Mesenchymal stem cell (in vitro differentiated cells and primary cell): ENCODE results near the gene LAMP1.

Experiments used
- DNase-seq: peaks from one replicate; pipeline ENCODE4 v3.0.0-alpha.2; 2013
- H2AFZ ChIP-seq: one replicate; pipeline ENCODE4 v1.6.1; 2013; ENCODE audit warnings: low read depth, mild to moderate bottlenecking, control low read depth, inconsistent platforms, low read length, moderate library complexity
- H2AK5ac ChIP-seq: 2 replicates; pipeline ENCODE4 v1.6.1; 2013; ENCODE audit warnings: low read length, moderate library complexity, mild to moderate bottlenecking, inconsistent platforms; ENCODE audit not compliant: severe bottlenecking
- H2BK120ac ChIP-seq: one replicate; pipeline ENCODE4 v1.6.1; 2013; ENCODE audit warnings: low read depth, mild to moderate bottlenecking, inconsistent platforms, low read length, moderate library complexity
- H2BK12ac ChIP-seq, 2 experiments: one replicate each; pipeline ENCODE4 v1.6.1; 2013; ENCODE audit warnings: inconsistent platforms in 2 of 2, low read length in 2 of 2, mild to moderate bottlenecking in 2 of 2, moderate library complexity in 2 of 2, control low read depth in 1 of 2
- H2BK15ac ChIP-seq: one replicate; pipeline ENCODE4 v1.6.1; 2013; ENCODE audit warnings: mild to moderate bottlenecking, low read depth, inconsistent platforms; ENCODE audit not compliant: poor library complexity, severe bottlenecking
- H2BK5ac ChIP-seq: 2 replicates; pipeline ENCODE4 v1.6.1; 2013; ENCODE audit warnings: low read depth, mild to moderate bottlenecking, low read length, control low read depth, inconsistent platforms; ENCODE audit not compliant: poor library complexity, severe bottlenecking
- H3K14ac ChIP-seq, 2 experiments: one replicate each; pipeline ENCODE4 v1.6.1; 2013; ENCODE audit warnings: inconsistent platforms in 2 of 2, low read length in 2 of 2, control low read depth in 1 of 2, mild to moderate bottlenecking in 1 of 2, moderate library complexity in 1 of 2
- H3K18ac ChIP-seq, 2 experiments: one replicate each; pipeline ENCODE4 v1.6.1; 2013; ENCODE audit warnings: inconsistent platforms in 2 of 2, low read length in 2 of 2, control low read depth in 1 of 2, low read depth in 1 of 2, mild to moderate bottlenecking in 1 of 2
- H3K23ac ChIP-seq, 2 experiments: one replicate each; pipeline ENCODE4 v1.6.1; 2013; ENCODE audit warnings: inconsistent platforms in 2 of 2, low read length in 2 of 2, mild to moderate bottlenecking in 2 of 2, moderate library complexity in 2 of 2, control low read depth in 1 of 2
- H3K27ac ChIP-seq: 2 replicates; pipeline ENCODE4 v1.5.1; 2013; ENCODE audit warnings: mild to moderate bottlenecking, moderate library complexity, low read length, control low read depth, inconsistent platforms; ENCODE audit not compliant: poor library complexity, severe bottlenecking
- H3K27me3 ChIP-seq, 2 experiments: 2 replicates each; pipeline versions ENCODE4 v1.6.1 to v1.7.0; 2013; ENCODE audit warnings: low read length in 2 of 2, mild to moderate bottlenecking in 2 of 2, moderate library complexity in 2 of 2, control low read depth in 1 of 2, inconsistent platforms in 1 of 2; ENCODE audit not compliant: control insufficient read depth in 1 of 2, insufficient read depth in 1 of 2
- H3K36me3 ChIP-seq, 2 experiments: 2 replicates each; pipeline versions ENCODE4 v1.6.1 to v1.7.0; 2013; ENCODE audit warnings: low read length in 2 of 2, control low read depth in 1 of 2, inconsistent platforms in 1 of 2, low read depth in 1 of 2, mild to moderate bottlenecking in 1 of 2; ENCODE audit not compliant: insufficient read depth in 2 of 2, control insufficient read depth in 1 of 2
- H3K4ac ChIP-seq, 2 experiments: one replicate each; pipeline ENCODE4 v1.6.1; 2013; ENCODE audit warnings: inconsistent platforms in 2 of 2, low read length in 2 of 2, mild to moderate bottlenecking in 2 of 2, moderate library complexity in 2 of 2, control low read depth in 1 of 2, low read depth in 1 of 2
- H3K4me1 ChIP-seq: 2 replicates; pipeline ENCODE4 v1.6.1; 2013; ENCODE audit warnings: low read depth, low read length, control low read depth; ENCODE audit not compliant: control insufficient read depth, insufficient read depth
- H3K4me2 ChIP-seq: 2 replicates; pipeline ENCODE4 v1.6.1; 2013; ENCODE audit warnings: low read length, mild to moderate bottlenecking, inconsistent platforms; ENCODE audit not compliant: poor library complexity, severe bottlenecking
- H3K4me3 ChIP-seq, 2 experiments: 2 replicates each; pipeline versions ENCODE4 v1.5.1 to v1.7.0; 2013; ENCODE audit warnings: low read length in 2 of 2, mild to moderate bottlenecking in 2 of 2, control low read depth in 1 of 2, low read depth in 1 of 2; ENCODE audit not compliant: insufficient read depth in 1 of 2
- H3K79me1 ChIP-seq: replicated peaks from 2 replicates; pipeline ENCODE4 v1.6.1; 2013; ENCODE audit warnings: mild to moderate bottlenecking, control low read depth, low read length, inconsistent platforms; ENCODE audit not compliant: poor library complexity, severe bottlenecking
- H3K9ac ChIP-seq: 2 replicates; pipeline ENCODE4 v1.7.0; 2013; ENCODE audit warnings: mild to moderate bottlenecking, low read length, moderate library complexity
- H3K9me3 ChIP-seq: 2 replicates; pipeline ENCODE4 v1.7.0; 2013; ENCODE audit warnings: mild to moderate bottlenecking, low read length; ENCODE audit not compliant: control insufficient read depth
- H4K8ac ChIP-seq: one replicate; pipeline ENCODE4 v1.6.1; 2013; ENCODE audit warnings: inconsistent platforms, mild to moderate bottlenecking, low read length, moderate library complexity
- H4K91ac ChIP-seq: one replicate; pipeline ENCODE4 v1.6.1; 2013; ENCODE audit warnings: mild to moderate bottlenecking, low read length, inconsistent platforms
- WGBS: methylation state at CpG from one replicate; pipeline ENCODE4 v1.1.7; 2013; ENCODE audit warnings: mixed read lengths; 5-methylcytosine and 5-hydroxymethylcytosine counted together

The LAMP1 gene

DNA sequence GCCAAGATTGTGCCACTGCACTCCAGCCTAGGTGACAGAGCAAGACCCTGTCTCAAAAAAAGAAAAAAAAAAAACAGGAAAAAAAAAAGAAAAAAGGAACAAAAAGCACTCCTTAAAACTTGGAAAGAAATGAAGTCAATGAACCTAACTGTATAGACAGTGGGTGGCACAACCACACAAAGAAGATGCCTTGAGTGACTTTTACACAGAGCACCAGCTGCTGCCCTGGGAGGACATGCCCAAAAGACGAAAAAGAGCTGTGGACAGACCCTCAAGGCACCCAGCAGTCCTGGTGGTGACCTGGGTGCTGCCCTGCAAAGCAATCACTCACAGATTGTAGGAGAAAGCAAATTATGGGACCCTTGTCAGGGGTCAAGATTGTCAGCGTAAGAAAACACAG, 5.9 kb upstream of the LAMP1 start:
- Histone ChIP-seq H3K14ac (no peak overlapping the region), H4K8ac (no peak overlapping the region), H3K4ac (no peak overlapping the region), H3K4me1 (peaks cover 1% of the 10 kb centered on the region), H3K9me3 (no peaks in the 10 kb centered on the region), H3K27ac (no peak overlapping the region), H3K23ac (no peak overlapping the region), H3K18ac (no peak overlapping the region), H3K4me2 (no peak overlapping the region), H2BK120ac (no peak overlapping the region), H3K9ac (no peak overlapping the region), H2BK12ac (no peak overlapping the region), H2AK5ac (no peak overlapping the region), H3K4me3 (no peak overlapping the region), H3K79me1 (no peaks in the 10 kb centered on the region), H3K36me3 (no peaks in the 10 kb centered on the region), H3K27me3 (peaks cover 33 to 35% of the 10 kb centered on the region in 2 experiments), H2AFZ (no peak overlapping the region), H2BK15ac (no peak overlapping the region), H4K91ac (no peak overlapping the region), H2BK5ac (no peak overlapping the region)
- no peak for DNase-seq
- WGBS, result 67% methylated on average over 2 of the region's 2 CpGs

DNA sequence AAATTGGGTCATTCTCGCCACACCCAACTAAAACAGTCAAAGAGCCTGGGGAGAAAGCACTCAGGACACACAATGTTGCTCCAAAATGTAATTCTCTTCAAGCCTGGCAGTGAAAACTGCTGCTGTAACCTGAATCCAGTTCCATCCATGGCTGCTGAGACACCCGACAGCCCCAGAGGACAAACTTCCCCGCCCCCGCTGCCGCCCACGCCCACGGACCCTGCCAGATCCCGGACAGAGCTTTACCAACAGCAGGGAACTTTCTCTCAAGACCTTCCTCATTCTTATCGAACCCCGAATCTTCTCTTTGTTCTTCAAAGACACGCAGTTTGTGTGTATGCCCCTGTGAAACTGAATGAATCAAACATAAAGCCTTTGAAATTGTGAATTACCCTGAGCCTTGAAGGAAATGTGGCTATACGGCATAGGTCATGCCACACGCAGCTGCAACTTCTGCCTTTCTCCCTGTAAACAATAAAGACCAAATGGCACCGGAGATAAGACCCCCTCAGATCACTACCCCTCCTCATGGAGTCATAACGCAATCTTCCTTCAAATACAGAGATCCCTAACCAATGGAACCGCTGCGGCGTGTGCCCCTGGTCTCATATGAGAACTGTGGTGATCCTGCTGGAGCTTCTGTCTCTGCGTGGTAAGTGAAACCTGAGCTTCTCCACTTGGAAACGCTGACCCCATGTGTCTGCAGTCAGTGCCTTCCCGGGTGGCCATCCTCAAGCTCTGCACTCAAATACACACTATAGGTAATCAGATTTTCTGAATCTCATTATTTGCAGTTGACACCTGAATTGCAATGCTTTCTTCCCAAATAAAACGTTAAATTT, 4.8 kb upstream of the LAMP1 start:
- Histone ChIP-seq H2AFZ (no peak overlapping the region), H3K18ac (no peak overlapping the region), H3K14ac (no peak overlapping the region), H3K9ac (peak overlapping the region; percentile 83), H3K4me2 (peak overlapping the region; percentile 51), H3K27ac (no peak overlapping the region), H4K91ac (no peak overlapping the region), H2BK15ac (no peak overlapping the region), H3K4me1 (peaks cover 7% of the 10 kb centered on the region), H3K27me3 (peaks cover 30 to 35% of the 10 kb centered on the region in 2 experiments), H3K4me3 (peak overlapping the region in 1 of 2 experiments; percentile 75), H3K23ac (no peak overlapping the region), H3K79me1 (no peaks in the 10 kb centered on the region), H2BK120ac (no peak overlapping the region), H3K36me3 (no peaks in the 10 kb centered on the region), H4K8ac (peak overlapping the region; percentile 45), H2BK5ac (no peak overlapping the region), H3K9me3 (no peaks in the 10 kb centered on the region), H2AK5ac (no peak overlapping the region), H2BK12ac (no peak overlapping the region), H3K4ac (no peak overlapping the region)
- peak; percentile 63 for DNase-seq
- whole genome bisulfite sequencing, result 9% methylated on average over 22 of the region's 22 CpGs

DNA sequence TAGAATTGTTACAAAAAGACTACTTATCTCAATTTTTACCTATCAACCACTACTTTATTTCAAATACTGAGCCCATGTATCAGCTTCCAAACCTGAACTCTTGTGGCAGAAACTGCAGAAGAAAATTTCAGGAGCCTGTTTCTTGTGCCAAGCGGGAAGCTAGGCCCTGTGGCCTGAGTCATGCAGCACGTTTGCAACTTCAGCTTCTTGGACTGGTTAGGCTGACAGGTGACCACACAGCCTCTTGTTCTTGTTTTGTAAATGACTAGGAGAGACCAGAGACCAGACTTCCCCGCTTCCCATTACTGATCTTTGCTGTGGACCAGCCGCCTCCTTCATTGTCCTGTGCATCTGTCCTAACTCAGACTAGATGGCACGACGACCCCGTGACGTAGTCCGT, 3.4 kb upstream of the LAMP1 start:
- Histone ChIP-seq H4K91ac (no peak overlapping the region), H2BK15ac (no peak overlapping the region), H3K27ac (no peak overlapping the region), H3K36me3 (no peaks in the 10 kb centered on the region), H3K23ac (no peak overlapping the region), H4K8ac (no peak overlapping the region), H2AFZ (no peak overlapping the region), H3K4ac (no peak overlapping the region), H3K9ac (no peak overlapping the region), H2AK5ac (no peak overlapping the region), H3K79me1 (no peaks in the 10 kb centered on the region), H2BK5ac (no peak overlapping the region), H3K4me1 (peaks cover 7% of the 10 kb centered on the region), H2BK120ac (no peak overlapping the region), H3K14ac (no peak overlapping the region), H3K18ac (no peak overlapping the region), H3K4me2 (no peak overlapping the region), H2BK12ac (no peak overlapping the region), H3K27me3 (peaks cover 20 to 30% of the 10 kb centered on the region in 2 experiments), H3K4me3 (no peak overlapping the region), H3K9me3 (no peaks in the 10 kb centered on the region)
- no peak for DNase-seq
- WGBS, result 92% methylated on average over 9 of the region's 9 CpGs

DNA sequence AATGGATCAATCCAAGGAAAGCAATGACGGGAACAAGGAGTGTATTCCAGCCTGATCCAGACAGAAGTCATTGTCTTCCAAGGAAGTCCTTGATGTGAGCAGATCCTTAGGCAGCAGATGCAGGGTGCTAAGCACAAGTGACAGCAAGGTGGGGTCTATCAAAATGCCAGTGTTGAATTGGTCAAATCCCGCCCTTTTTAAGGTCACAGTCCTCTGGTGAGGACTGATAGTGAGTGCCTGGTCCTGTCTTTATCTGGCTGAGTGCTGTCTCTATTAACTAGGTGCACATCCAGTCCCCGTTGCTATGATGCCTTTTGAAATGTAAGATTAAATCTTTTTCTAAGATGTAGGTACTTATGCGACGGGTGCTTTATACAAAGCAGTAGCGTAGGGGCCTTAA, 1.3 kb upstream of the LAMP1 start:
- peaks cover 10% of the 10 kb centered on the region for H3K4me1 ChIP-seq
- H3K27me3 ChIP-seq, result peaks cover under 1 to 10% of the 10 kb centered on the region in 2 experiments
- 96% methylated on average over 5 of the region's 6 CpGs for WGBS
- H2AK5ac ChIP-seq, result no peak overlapping the region
- H3K79me1 ChIP-seq, result no peaks in the 10 kb centered on the region
- DNase-seq, result no peak
- no peak overlapping the region for H3K4me3 ChIP-seq
- no peak overlapping the region for H2AFZ ChIP-seq
- no peak overlapping the region for H3K23ac ChIP-seq
- no peak overlapping the region for H2BK5ac ChIP-seq
- H3K9ac ChIP-seq, result no peak overlapping the region
- H2BK12ac ChIP-seq, result no peak overlapping the region
- no peak overlapping the region for H3K27ac ChIP-seq
- H3K4me2 ChIP-seq, result no peak overlapping the region
- H3K18ac ChIP-seq, result no peak overlapping the region
- H2BK15ac ChIP-seq, result no peak overlapping the region
- no peak overlapping the region for H4K8ac ChIP-seq
- H2BK120ac ChIP-seq, result no peak overlapping the region
- no peak overlapping the region for H3K14ac ChIP-seq
- H3K4ac ChIP-seq, result no peak overlapping the region
- no peak overlapping the region for H4K91ac ChIP-seq
- H3K36me3 ChIP-seq, result no peaks in the 10 kb centered on the region
- H3K9me3 ChIP-seq, result no peaks in the 10 kb centered on the region
